H1 (cell line): ENCODE measurements around the gene SPATA4. TPM values are rescaled to one million over a fixed set of nuclear protein-coding genes. Genes with fewer than 3 reads are reported as not detected.

Source experiments
- CTCF ChIA-PET: fragments of 300-600 bp; sonication (Branson Sonifier 250); formaldehyde crosslinking; loops from one replicate; lab custom pipeline; 2021; ENCODE audit not compliant: partially characterized antibody; lab: Charles Lee
- POLR2A ChIA-PET: fragments of 300-600 bp; sonication (Branson Sonifier 250); formaldehyde crosslinking; loops from one replicate; lab custom pipeline; 2021; ENCODE audit warnings: inconsistent platforms; ENCODE audit not compliant: partially characterized antibody; lab: Charles Lee
- DNase-seq, 2 experiments: peaks; one replicate each; pipeline versions ENCODE4 v3.0.0 to v3.0.0-alpha.2; 2010 to 2022; ENCODE audit warnings: low spot score in 2 of 2, low read depth in 1 of 2, mixed read lengths in 1 of 2
- FAIRE-seq: peaks from 2 replicates; lab custom pipeline; 2011; peaks lifted over from hg19 to GRCh38; lab: Jason Lieb, UNC
- H2AFZ ChIP-seq: 2 replicates; pipeline ENCODE4 v1.8.1; 2012; ENCODE audit warnings: low read length, inconsistent platforms
- H2AK5ac ChIP-seq: 2 replicates; pipeline ENCODE4 v1.6.1; 2013; ENCODE audit warnings: low read depth, low read length
- H2BK120ac ChIP-seq: replicated peaks from 2 replicates; pipeline ENCODE3; 2013; ENCODE audit warnings: low read depth, low read length, inconsistent platforms
- H2BK12ac ChIP-seq: 2 replicates; pipeline ENCODE4 v1.6.1; 2013; ENCODE audit warnings: low read depth, low read length
- H2BK15ac ChIP-seq: 2 replicates; pipeline ENCODE4 v1.6.1; 2013; ENCODE audit warnings: low read length
- H2BK20ac ChIP-seq: 2 replicates; pipeline ENCODE4 v1.6.1; 2013; ENCODE audit warnings: low read length
- H2BK5ac ChIP-seq: 2 replicates; pipeline ENCODE4 v1.6.1; 2013; ENCODE audit warnings: low read depth, low read length
- H3K14ac ChIP-seq: 2 replicates; pipeline ENCODE4 v1.6.1; 2013; ENCODE audit warnings: inconsistent platforms; ENCODE audit not compliant: insufficient read length
- H3K18ac ChIP-seq: 2 replicates; pipeline ENCODE4 v1.6.1; 2013; ENCODE audit warnings: low read length; ENCODE audit errors: extremely low read depth
- H3K23ac ChIP-seq: 2 replicates; pipeline ENCODE4 v1.6.1; 2013; ENCODE audit warnings: inconsistent platforms; ENCODE audit not compliant: insufficient read length
- H3K23me2 ChIP-seq: 2 replicates; pipeline ENCODE4 v1.6.1; 2013; ENCODE audit warnings: low read depth, low read length
- H3K27ac ChIP-seq: 2 replicates; pipeline ENCODE4 v1.6.1; 2011; ENCODE audit warnings: low read depth, low read length, inconsistent platforms
- H3K27me3 ChIP-seq, 4 experiments: replicated peaks in 1 of 4; 1 replicate in 1 of 4; 2 replicates in 3 of 4; pipeline versions ENCODE4 v1.6.1 to v1.8.1; 2011 to 2013; ENCODE audit warnings: low read length in 3 of 4, mild to moderate bottlenecking in 3 of 4, inconsistent platforms in 2 of 4, mixed read lengths in 2 of 4, moderate library complexity in 1 of 4; ENCODE audit not compliant: control insufficient read depth in 3 of 4, insufficient read depth in 3 of 4; ENCODE audit errors: extremely low read depth in 1 of 4
- H3K36me3 ChIP-seq, 4 experiments: 2 replicates each; pipeline versions ENCODE4 v1.6.1 to v1.8.1; 2011 to 2013; ENCODE audit warnings: mild to moderate bottlenecking in 4 of 4, low read length in 3 of 4, moderate library complexity in 2 of 4, control low read depth in 1 of 4, inconsistent platforms in 1 of 4; ENCODE audit not compliant: insufficient read depth in 4 of 4, control insufficient read depth in 2 of 4
- H3K4ac ChIP-seq: replicated peaks from 2 replicates; pipeline ENCODE3; 2013; ENCODE audit warnings: low read length, low read depth, mixed read lengths, inconsistent platforms; ENCODE audit not compliant: insufficient read length
- H3K4me1 ChIP-seq, 4 experiments: replicated peaks in 1 of 4; 1 replicate in 1 of 4; 2 replicates in 3 of 4; pipeline versions ENCODE4 v1.6.1 to v1.8.1; 2011 to 2013; ENCODE audit warnings: low read length in 3 of 4, inconsistent platforms in 2 of 4, mixed read lengths in 1 of 4; ENCODE audit not compliant: insufficient read depth in 4 of 4, control insufficient read depth in 3 of 4
- H3K4me2 ChIP-seq, 2 experiments: 2 replicates each; pipeline versions ENCODE4 v1.6.1 to v1.8.1; 2011 to 2013; ENCODE audit warnings: low read depth in 2 of 2, low read length in 2 of 2, control low read depth in 1 of 2, inconsistent platforms in 1 of 2, mild to moderate bottlenecking in 1 of 2; ENCODE audit not compliant: insufficient read depth in 1 of 2
- H3K4me3 ChIP-seq, 4 experiments: fragments of 200-600, 300-600 bp in 1 of 4; sonication (generic), shearing (Covaris generic), sonication (Bioruptor Twin) in 1 of 4; 2 replicates each; pipeline versions ENCODE4 v1.5.1 to v1.8.1; 2011 to 2016; ENCODE audit warnings: low read length in 4 of 4, low read depth in 3 of 4, control low read depth in 2 of 4, inconsistent platforms in 2 of 4, mild to moderate bottlenecking in 2 of 4, mixed read lengths in 1 of 4, moderate library complexity in 1 of 4; ENCODE audit not compliant: insufficient read depth in 2 of 4; ENCODE audit errors: extremely low read depth in 1 of 4
- H3K56ac ChIP-seq: replicated peaks from 2 replicates; pipeline ENCODE3; 2013; ENCODE audit warnings: low read depth, mild to moderate bottlenecking, mixed read lengths, low read length, inconsistent platforms; ENCODE audit not compliant: insufficient read length
- H3K79me1 ChIP-seq: 2 replicates; pipeline ENCODE4 v1.6.1; 2013; ENCODE audit warnings: low read depth, low read length, control low read depth
- H3K79me2 ChIP-seq, 2 experiments: 2 replicates each; pipeline versions ENCODE4 v1.6.1 to v1.8.1; 2012 to 2013; ENCODE audit warnings: low read length in 2 of 2, mild to moderate bottlenecking in 2 of 2, inconsistent platforms in 1 of 2; ENCODE audit not compliant: insufficient read depth in 2 of 2, control insufficient read depth in 1 of 2
- H3K9ac ChIP-seq, 4 experiments: replicated peaks in 1 of 4; 1 replicate in 1 of 4; 2 replicates in 3 of 4; pipeline versions ENCODE4 v1.6.1 to v1.8.1; 2011 to 2013; ENCODE audit warnings: low read depth in 3 of 4, low read length in 3 of 4, control low read depth in 2 of 4, mild to moderate bottlenecking in 2 of 4, moderate library complexity in 2 of 4, inconsistent platforms in 1 of 4; ENCODE audit errors: extremely low read depth in 1 of 4
- H3K9me3 ChIP-seq, 2 experiments: 2 replicates each; pipeline versions ENCODE4 v1.6.1 to v1.8.1; 2012 to 2013; ENCODE audit warnings: mild to moderate bottlenecking in 2 of 2, moderate library complexity in 2 of 2, control low read depth in 1 of 2, inconsistent platforms in 1 of 2, low read depth in 1 of 2, low read length in 1 of 2, mixed read lengths in 1 of 2; ENCODE audit not compliant: insufficient read depth in 2 of 2
- H4K20me1 ChIP-seq, 2 experiments: replicated peaks in 1 of 2; 2 replicates each; pipeline versions ENCODE3 to v1.8.1; 2011 to 2013; ENCODE audit warnings: inconsistent platforms in 2 of 2, low read length in 2 of 2, mild to moderate bottlenecking in 1 of 2; ENCODE audit not compliant: insufficient read depth in 2 of 2, control insufficient read depth in 1 of 2
- H4K5ac ChIP-seq: 2 replicates; pipeline ENCODE4 v1.6.1; 2013; ENCODE audit warnings: low read length, low read depth, mixed read lengths, inconsistent platforms; ENCODE audit not compliant: insufficient read length
- H4K8ac ChIP-seq: 2 replicates; pipeline ENCODE4 v1.8.0; 2013; ENCODE audit warnings: mild to moderate bottlenecking, moderate library complexity, low read length, inconsistent platforms; ENCODE audit not compliant: insufficient read depth; ENCODE audit errors: extremely low read depth
- H4K91ac ChIP-seq: replicated peaks from 2 replicates; pipeline ENCODE3; 2013; ENCODE audit warnings: low read length, mixed read lengths, inconsistent platforms; ENCODE audit not compliant: insufficient read length
- CBX5 ChIP-seq: fragments of 300-800, 300-1000 bp; sonication (generic); IDR thresholded peaks from 2 replicates; pipeline ENCODE4 v1.7.1; 2016; ENCODE audit warnings: antibody characterized with exemption, low read length, low read depth
- PHF8 ChIP-seq: fragments of 200-600 bp; sonication (generic); conservative IDR thresholded peaks from 2 replicates; pipeline ENCODE4 v1.7.1; 2012; ENCODE audit warnings: low read depth, mild to moderate bottlenecking, inconsistent platforms, low read length, moderate library complexity
- POLR2AphosphoS5 ChIP-seq: IDR thresholded peaks from 2 replicates; pipeline ENCODE4 v1.6.1; 2011; ENCODE audit warnings: low read depth, low read length
- RAD21 ChIP-seq, 2 experiments: IDR thresholded peaks in 1 of 2; conservative IDR thresholded peaks in 1 of 2; 2 replicates each; pipeline ENCODE4 v1.6.1; 2011; ENCODE audit warnings: low read depth in 2 of 2, low read length in 2 of 2, improper control_type of control experiment in 1 of 2, inconsistent platforms in 1 of 2, mild to moderate bottlenecking in 1 of 2, moderate library complexity in 1 of 2
- TAF1 ChIP-seq: IDR thresholded peaks from 2 replicates; pipeline ENCODE4 v1.6.1; 2011; ENCODE audit warnings: mild to moderate bottlenecking, low read depth, low read length
- TAF7 ChIP-seq: optimal IDR thresholded peaks from 2 replicates; pipeline ENCODE3; 2011; ENCODE audit warnings: low read depth, mild to moderate bottlenecking, inconsistent platforms, low read length, moderate library complexity, borderline replicate concordance
- WGBS, 2 experiments: shearing (Covaris generic) in 1 of 2; methylation state at CpG; one replicate each; pipeline versions ENCODE4 v1.1.6 to v1.1.7; 2013 to 2015; ENCODE audit warnings: low lambda C conversion rate in 2 of 2, mixed read lengths in 2 of 2, inconsistent platforms in 1 of 2, low coverage in 1 of 2, missing lambda C conversion rate in 1 of 2; ENCODE audit not compliant: insufficient replicate concordance in 2 of 2, insufficient coverage in 1 of 2, insufficient read length in 1 of 2; ENCODE audit errors: extremely low coverage in 1 of 2, missing lambda C conversion rate in 1 of 2; 5-methylcytosine and 5-hydroxymethylcytosine counted together
- polyA plus RNA-seq, 7 experiments: library from polyadenylated mRNA; depleted of rRNA in 3 of 7; stranded (reverse) in 5 of 7; unstranded in 2 of 7; fragments of >200 nt in 5 of 7; fragments of 200-250 nt in 2 of 7; gene quantifications; 1 replicate in 5 of 7; 2 replicates in 1 of 7; 4 replicates in 1 of 7; pipeline versions ENCODE4 v1.2.1 to v1.2.3, GENCODE V29; 2011 to 2013; ENCODE audit warnings: missing spikeins in 2 of 7, mixed read lengths in 2 of 7
- total RNA-seq: library from RNA; stranded (reverse); fragmentation: NEBNext Ultra II Directional; extraction: Animal tissue kit (Norgen Biotek cat#: 25700); gene quantifications from 2 replicates; pipeline ENCODE4 v1.2.1, GENCODE V29; 2021

Gene SPATA4
- total and polyA plus RNA-seq, 2 of the 8 experiments (the other 6 are each of a cell fraction or from before 2014, with no cell fraction given) = not detected

- no peak overlapping the region for H3K56ac ChIP-seq
- H3K79me2 ChIP-seq = no peaks in the 10 kb centered on the region
- H3K79me1 ChIP-seq = no peaks in the 10 kb centered on the region
- H3K23me2 ChIP-seq = no peaks in the 10 kb centered on the region
- no peak overlapping the region for H2BK15ac ChIP-seq
- H2BK20ac ChIP-seq = no peak overlapping the region
- no peak overlapping the region for H4K91ac ChIP-seq
- H3K4me2 ChIP-seq = no peak overlapping the region
- no peak overlapping the region for H2BK5ac ChIP-seq
- no peak overlapping the region for H2BK120ac ChIP-seq
- no peak overlapping the region for H4K8ac ChIP-seq
- H3K4me1 ChIP-seq = no peaks in the 10 kb centered on the region
- 87% methylated on average over 2 of the region's 2 CpGs; no CpG with 5 or more reads in 1 of the 2 experiments for WGBS, 2 experiments
- H2AK5ac ChIP-seq = no peak overlapping the region
- no peaks in the 10 kb centered on the region for H3K27me3 ChIP-seq
- CTCF ChIA-PET = no interaction called here
- no peak for FAIRE-seq
- no peak for TF ChIP-seq RAD21 (IDR thresholded peaks at IDR 0.05 in 1 of 2, conservative IDR thresholded peaks at IDR 0.05 in 1 of 2; ENCODE audit: low read depth in 2 of 2, low read length in 2 of 2)
- no peak for TF ChIP-seq CBX5
- no peak for TF ChIP-seq POLR2AphosphoS5
- no peak for TF ChIP-seq PHF8
- TF ChIP-seq TAF1 = no peak
- TF ChIP-seq TAF7 = no peak
- TF ChIP-seq, all 59 proteins: peak for 0
- Histone ChIP-seq H4K5ac (no peak overlapping the region), H3K9ac (no peak overlapping the region), H3K18ac (no peak overlapping the region), H4K20me1 (no peaks in the 10 kb centered on the region), H3K4ac (no peak overlapping the region), H2BK12ac (no peak overlapping the region), H3K9me3 (no peaks in the 10 kb centered on the region), H2AFZ (no peak overlapping the region), H3K4me3 (no peak overlapping the region), H3K14ac (no peak overlapping the region), H3K23ac (no peak overlapping the region), H3K27ac (no peak overlapping the region), H3K36me3 (no peaks in the 10 kb centered on the region)
- no peak for DNase-seq
- POLR2A ChIA-PET = no interaction called here
Measured at GRCh38 chr4:176217510-176217909, 22.1 kb upstream of the SPATA4 start.
